Mucosa of descending colon (tissue), 3 donors: ENCODE measurements around the gene TNS1. TPM values are rescaled to one million over a fixed set of nuclear protein-coding genes. Genes with fewer than 3 reads are reported as not detected.

Experiments used
- ATAC-seq: fragments of 200-7000 bp; cut with Tn5 transposase; one replicate; pipeline ENCODE4 v1.9.1; 2020; ENCODE audit warnings: mild to moderate bottlenecking, moderate library complexity
- DNase-seq, 3 donors: peaks; one replicate each; pipeline ENCODE4 v3.0.0-alpha.2; 2020
- H3K36me3 ChIP-seq: fragments of 200-600 bp; one replicate; pipeline ENCODE4 v1.8.0; 2021; ENCODE audit warnings: low read depth, mild to moderate bottlenecking
- H3K4me1 ChIP-seq: fragments of 200-600 bp; one replicate; pipeline ENCODE4 v1.8.0; 2021; ENCODE audit warnings: low read depth, mild to moderate bottlenecking
- H3K4me3 ChIP-seq: fragments of 200-600 bp; one replicate; pipeline ENCODE4 v1.8.0; 2021; ENCODE audit warnings: mild to moderate bottlenecking
- H3K9me3 ChIP-seq: fragments of 200-600 bp; one replicate; pipeline ENCODE4 v1.8.0; 2021; ENCODE audit warnings: mild to moderate bottlenecking
- CTCF ChIP-seq: fragments of 200-600 bp; IDR thresholded peaks from one replicate; pipeline ENCODE4 v1.8.0; 2022; ENCODE audit warnings: antibody characterized with exemption, mild to moderate bottlenecking
- intact Hi-C, 2 donors: fragments of 100-400 bp; cut with DNase I in 1 of 2; cut with micrococcal nuclease in 1 of 2; formaldehyde crosslinking; loops; one replicate each; pipeline versions ENCODE4 v1.11.0 to v1.11.1; 2022; cut with DNase I, micrococcal nuclease
- total RNA-seq, 3 donors: library from RNA; stranded (reverse); fragmentation: NEBNext Ultra II Directional in 2 of 3; extraction: Animal tissue kit (Norgen Biotek cat#: 25700) in 2 of 3; gene quantifications; one replicate each; pipeline versions ENCODE4 v1.2.1 to v1.2.4, GENCODE V29; 2021 to 2023
- donor health status: DM: no; HTN: no; CAD: no; lungs with moderate emphysema.
- donor health status: DM: no; HTN: no; CAD: no.
- donor health status: DM: no; HTN: yes; CAD: no.

The TNS1 gene
- total RNA-seq, 3 donors from 2014 or later = 43.8 to 1,458 (median 121) TPM

GRCh38 chr2:217802876-217803652, 199.7 kb downstream of the TNS1 start:
- no peak for ATAC-seq
- Histone ChIP-seq H3K36me3 (no peaks in the 10 kb centered on the region), H3K9me3 (no peaks in the 10 kb centered on the region), H3K4me1 (no peaks in the 10 kb centered on the region), H3K4me3 (no peak overlapping the region)
- TF ChIP-seq CTCF = no peak
- intact Hi-C loops = loop anchor here in 1 of 2 donors (10.0 kb wide), 1 partner anchor 182 kb away; no protein-coding TSS in a partner anchor
- no peak for DNase-seq

- Histone ChIP-seq H3K4me3 (no peak overlapping the region), H3K9me3 (no peaks in the 10 kb centered on the region), H3K36me3 (no peaks in the 10 kb centered on the region), H3K4me1 (no peaks in the 10 kb centered on the region)
- intact Hi-C loops = loop anchor here in 1 of 2 donors (10.0 kb wide), 1 partner anchor 183 kb away; no protein-coding TSS in a partner anchor
- TF ChIP-seq CTCF = no peak
- DNase-seq (no peak), ATAC-seq (no peak)
Observed at GRCh38 chr2:217802266-217802665, 200.5 kb downstream of the TNS1 start.

- Histone ChIP-seq H3K9me3 (no peaks in the 10 kb centered on the region), H3K36me3 (no peaks in the 10 kb centered on the region), H3K4me3 (no peak overlapping the region), H3K4me1 (no peaks in the 10 kb centered on the region)
- no peak for ATAC-seq
- no peak for TF ChIP-seq CTCF
- intact Hi-C loops = loop anchor here in 1 of 2 donors (10.0 kb wide), 1 partner anchor 183 kb away; no protein-coding TSS in a partner anchor
- no peak for DNase-seq
Observed at GRCh38 chr2:217801711-217802110, 201.1 kb downstream of the TNS1 start.

- H3K4me3 ChIP-seq = no peak overlapping the region
- no peaks in the 10 kb centered on the region for H3K36me3 ChIP-seq
- intact Hi-C loops = loop anchor here in 1 of 2 donors (10.0 kb wide), 1 partner anchor 184 kb away; no protein-coding TSS in a partner anchor
- no peaks in the 10 kb centered on the region for H3K9me3 ChIP-seq
- DNase-seq (no peak), ATAC-seq (no peak)
- no peak for TF ChIP-seq CTCF
- no peaks in the 10 kb centered on the region for H3K4me1 ChIP-seq
Observed at GRCh38 chr2:217801115-217801531, 201.7 kb downstream of the TNS1 start.

- Histone ChIP-seq H3K4me3 (no peak overlapping the region), H3K9me3 (no peaks in the 10 kb centered on the region), H3K4me1 (no peaks in the 10 kb centered on the region), H3K36me3 (no peaks in the 10 kb centered on the region)
- intact Hi-C loops = loop anchor here in 1 of 2 donors (10.0 kb wide), 1 partner anchor 184 kb away; no protein-coding TSS in a partner anchor
- ATAC-seq = no peak
- TF ChIP-seq CTCF = no peak
- DNase-seq = no peak
Observed at GRCh38 chr2:217800433-217801114, 202.2 kb downstream of the TNS1 start.
